Measurements from ENCODE around the gene AKAP9. TPM values are rescaled to one million over a fixed set of nuclear protein-coding genes. Genes with fewer than 3 reads are reported as not detected.
"Not testable (repeated sequence)": the region's sequence is repeated elsewhere in the genome, so short reads cannot be mapped to it uniquely, and the experiment has no call there.

The AKAP9 gene
- polyA plus RNA-seq, 3 donors from 2014 or later, result 8.1 to 38.1 (median 10.5) TPM

- not testable (repeated sequence) for H3K27ac Mint-ChIP-seq; H3K27me3 Mint-ChIP-seq (ENCODE audit: low read depth in 3 of 3); DNase-seq; H3K4me1 Mint-ChIP-seq; H3K36me3 Mint-ChIP-seq; H3K9me3 Mint-ChIP-seq
- H3K4me3 Mint-ChIP-seq, result peak overlapping the region in 2 of 5 donors; percentile 28 to 42
Observed at GRCh38 chr7:92142791-92143190, 202.1 kb downstream of the AKAP9 start.

- not testable (repeated sequence) for H3K27ac Mint-ChIP-seq; H3K9me3 Mint-ChIP-seq; H3K27me3 Mint-ChIP-seq (ENCODE audit: low read depth in 3 of 3); H3K4me3 Mint-ChIP-seq; H3K4me1 Mint-ChIP-seq; H3K36me3 Mint-ChIP-seq; DNase-seq
Observed at GRCh38 chr7:92143192-92143880, 202.7 kb downstream of the AKAP9 start.

- no peaks in the 10 kb centered on the region for H3K4me1 Mint-ChIP-seq
- no peak overlapping the region for H3K4me3 Mint-ChIP-seq
- no peak overlapping the region for H3K27ac Mint-ChIP-seq
- no peaks in the 10 kb centered on the region for H3K36me3 Mint-ChIP-seq
- no peak for DNase-seq
- no peaks in the 10 kb centered on the region for H3K27me3 Mint-ChIP-seq (ENCODE audit: low read depth in 3 of 3)
- H3K9me3 Mint-ChIP-seq, result no peaks in the 10 kb centered on the region
Observed at GRCh38 chr7:92149736-92150239, 209.1 kb downstream of the AKAP9 start.

- H3K4me3 Mint-ChIP-seq, result no peak overlapping the region
- H3K36me3 Mint-ChIP-seq, result no peaks in the 10 kb centered on the region
- no peak for DNase-seq
- no peaks in the 10 kb centered on the region for H3K9me3 Mint-ChIP-seq
- H3K27me3 Mint-ChIP-seq (ENCODE audit: low read depth in 3 of 3), result no peaks in the 10 kb centered on the region
- no peaks in the 10 kb centered on the region for H3K4me1 Mint-ChIP-seq
- H3K27ac Mint-ChIP-seq, result no peak overlapping the region
Observed at GRCh38 chr7:92150450-92151017, 209.9 kb downstream of the AKAP9 start.

- Mint-ChIP-seq H3K36me3 (no peaks in the 10 kb centered on the region), H3K27ac (no peak overlapping the region), H3K9me3 (no peaks in the 10 kb centered on the region), H3K27me3 (ENCODE audit: low read depth in 3 of 3) (peaks cover 0 to 8% (median 0%) of the 10 kb centered on the region in 3 donors), H3K4me3 (no peak overlapping the region), H3K4me1 (no peaks in the 10 kb centered on the region)
- DNase-seq, result no peak
Observed at GRCh38 chr7:92155108-92155739, 214.6 kb downstream of the AKAP9 start.

- no peaks in the 10 kb centered on the region for H3K9me3 Mint-ChIP-seq
- no peaks in the 10 kb centered on the region for H3K36me3 Mint-ChIP-seq
- no peak for DNase-seq
- no peak overlapping the region for H3K4me3 Mint-ChIP-seq
- H3K27me3 Mint-ChIP-seq (ENCODE audit: low read depth in 3 of 3), result peaks cover 0 to 8% (median 0%) of the 10 kb centered on the region in 3 donors
- H3K4me1 Mint-ChIP-seq, result no peaks in the 10 kb centered on the region
- H3K27ac Mint-ChIP-seq, result no peak overlapping the region
Observed at GRCh38 chr7:92156990-92157389, 216.3 kb downstream of the AKAP9 start.

- no peak for DNase-seq
- H3K27ac Mint-ChIP-seq, result no peak overlapping the region
- H3K4me3 Mint-ChIP-seq, result no peak overlapping the region
- H3K27me3 Mint-ChIP-seq (ENCODE audit: low read depth in 3 of 3), result peaks cover 0 to 8% (median 6%) of the 10 kb centered on the region in 3 donors
- no peaks in the 10 kb centered on the region for H3K36me3 Mint-ChIP-seq
- no peaks in the 10 kb centered on the region for H3K9me3 Mint-ChIP-seq
- no peaks in the 10 kb centered on the region for H3K4me1 Mint-ChIP-seq
Observed at GRCh38 chr7:92158660-92159575, 218.3 kb downstream of the AKAP9 start.

Other genes starting within 250 kb of the AKAP9 start
- 1 to 10 TPM; 1.4 to 9.1 (median 8.9) TPM for gene MTERF1, start 60.2 kb upstream of the AKAP9 start, polyA plus RNA-seq
- gene CYP51A1, start 193.6 kb downstream of the AKAP9 start, polyA plus RNA-seq, result 10 to 100 TPM in 2 of 3 donors, 1 to 10 TPM in 1; 8.2 to 17.1 (median 16.9) TPM
- not detected for gene LRRD1, start 238.3 kb downstream of the AKAP9 start, polyA plus RNA-seq